Omental fat pad (tissue), 4 donors: ENCODE results near the gene PPP6R2. TPM values are rescaled to one million over a fixed set of nuclear protein-coding genes. Genes with fewer than 3 reads are reported as not detected.

Experiments
- ATAC-seq: fragments of 150-250 bp; one replicate; pipeline ENCODE4 v1.9.1; 2016; ENCODE audit warnings: mild to moderate bottlenecking, moderate library complexity; ENCODE audit not compliant: low FRiP score
- DNase-seq: peaks from one replicate; pipeline ENCODE4 v3.0.0-alpha.2; 2019; ENCODE audit warnings: low spot score
- total RNA-seq, 4 donors: library from RNA; depleted of rRNA; stranded (reverse); fragments of >200 nt; gene quantifications; one replicate each; pipeline ENCODE4 v1.1.0, GENCODE V29; 2016
- TF ChIP-seq, protein P1 (sequence below), 3 donors: fragments of 450-650 bp; IDR thresholded peaks; one replicate each; pipeline ENCODE4 v1.5.1; 2016 to 2017; ENCODE audit warnings: antibody characterized with exemption in 3 of 3, mild to moderate bottlenecking in 3 of 3, moderate library complexity in 2 of 3

PPP6R2 gene
- total RNA-seq, 4 donors from 2014 or later = 35.6 to 64.6 (median 41.7) TPM

DNA sequence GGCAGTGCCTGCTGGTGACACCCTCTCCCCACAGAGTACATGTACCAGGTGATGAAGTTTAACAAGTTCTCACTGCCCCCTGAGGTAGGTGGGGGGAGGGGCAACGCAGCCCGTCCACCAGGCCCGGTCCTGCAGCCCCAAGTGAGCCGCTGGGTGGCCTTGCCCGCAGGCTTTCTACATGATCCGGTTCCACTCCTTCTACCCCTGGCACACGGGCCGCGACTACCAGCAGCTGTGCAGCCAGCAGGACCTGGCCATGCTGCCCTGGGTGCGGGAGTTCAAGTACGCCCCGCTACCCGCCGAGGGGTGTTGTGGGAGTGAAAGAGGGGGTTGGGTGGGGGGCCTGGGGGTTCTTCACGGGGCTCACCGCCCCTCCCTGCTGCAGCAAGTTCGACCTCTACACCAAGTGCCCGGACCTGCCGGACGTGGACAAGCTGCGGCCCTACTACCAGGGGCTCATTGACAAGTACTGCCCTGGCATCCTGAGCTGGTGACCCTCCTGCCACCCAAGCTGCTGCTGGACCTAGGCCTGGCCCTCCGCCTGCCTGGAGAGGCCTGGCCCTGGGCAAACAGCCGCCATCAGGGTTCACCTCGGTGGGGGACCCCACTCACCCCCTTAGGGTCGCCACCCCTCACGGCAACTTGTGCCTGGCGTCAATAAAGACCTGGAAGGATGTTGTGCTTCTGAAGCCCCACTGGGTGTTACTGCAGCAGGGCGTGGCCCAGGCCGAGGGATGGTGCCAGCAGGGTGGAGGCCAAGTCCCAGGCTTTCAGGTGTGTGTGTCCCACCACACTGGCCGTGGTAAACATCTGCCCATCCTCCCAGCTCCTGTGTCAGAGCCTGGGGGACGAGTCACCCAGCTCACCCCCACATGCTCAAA is 146.5 kb downstream of the PPP6R2 start:
- no peak for DNase-seq
- TF ChIP-seq, protein P1, sequence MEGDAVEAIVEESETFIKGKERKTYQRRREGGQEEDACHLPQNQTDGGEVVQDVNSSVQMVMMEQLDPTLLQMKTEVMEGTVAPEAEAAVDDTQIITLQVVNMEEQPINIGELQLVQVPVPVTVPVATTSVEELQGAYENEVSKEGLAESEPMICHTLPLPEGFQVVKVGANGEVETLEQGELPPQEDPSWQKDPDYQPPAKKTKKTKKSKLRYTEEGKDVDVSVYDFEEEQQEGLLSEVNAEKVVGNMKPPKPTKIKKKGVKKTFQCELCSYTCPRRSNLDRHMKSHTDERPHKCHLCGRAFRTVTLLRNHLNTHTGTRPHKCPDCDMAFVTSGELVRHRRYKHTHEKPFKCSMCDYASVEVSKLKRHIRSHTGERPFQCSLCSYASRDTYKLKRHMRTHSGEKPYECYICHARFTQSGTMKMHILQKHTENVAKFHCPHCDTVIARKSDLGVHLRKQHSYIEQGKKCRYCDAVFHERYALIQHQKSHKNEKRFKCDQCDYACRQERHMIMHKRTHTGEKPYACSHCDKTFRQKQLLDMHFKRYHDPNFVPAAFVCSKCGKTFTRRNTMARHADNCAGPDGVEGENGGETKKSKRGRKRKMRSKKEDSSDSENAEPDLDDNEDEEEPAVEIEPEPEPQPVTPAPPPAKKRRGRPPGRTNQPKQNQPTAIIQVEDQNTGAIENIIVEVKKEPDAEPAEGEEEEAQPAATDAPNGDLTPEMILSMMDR (IDR thresholded peaks at IDR 0.05) = no peak
- no peak for ATAC-seq

DNA sequence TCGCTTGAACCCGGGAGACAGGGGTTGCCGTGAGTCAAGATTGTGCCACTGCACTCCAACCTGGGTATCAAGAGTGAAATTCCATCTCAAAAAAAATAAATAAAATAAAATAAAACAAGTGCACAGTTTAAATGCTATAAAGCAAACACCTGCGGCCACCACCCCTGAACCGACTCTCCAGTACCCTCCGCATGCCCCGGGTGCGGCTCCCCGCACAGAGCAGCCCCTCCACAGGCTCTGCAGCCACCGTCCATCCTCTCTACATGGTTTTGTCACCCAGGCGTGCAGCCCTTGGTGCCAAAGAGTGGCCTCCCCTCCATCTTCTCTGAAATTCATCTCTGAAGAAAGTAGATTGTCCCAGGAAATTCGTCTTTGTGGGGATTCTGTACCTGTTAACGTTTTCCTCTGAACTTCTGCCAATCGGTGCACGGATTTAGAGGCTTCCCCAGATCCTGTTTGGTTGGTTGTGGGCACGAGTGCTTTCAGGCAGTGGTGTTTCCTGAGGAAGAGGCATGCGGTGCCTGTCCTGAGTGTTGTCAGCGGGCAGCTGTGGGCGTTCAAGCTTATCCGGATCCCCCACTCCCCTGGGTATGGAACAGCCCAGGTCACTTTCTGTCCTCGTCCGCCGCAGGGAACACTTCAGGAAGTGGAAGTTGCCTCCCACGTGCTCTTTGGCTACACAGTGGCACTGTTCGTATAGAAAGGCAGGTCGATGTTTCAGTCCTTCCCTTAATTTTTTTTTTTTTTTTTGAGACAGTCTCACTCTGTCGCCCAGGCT is 147.6 kb downstream of the PPP6R2 start:
- ATAC-seq = no peak
- DNase-seq = no peak
- TF ChIP-seq, protein P1 (IDR thresholded peaks at IDR 0.05) = no peak

Other genes starting within 250 kb of the PPP6R2 start
- 1 to 10 TPM; 1.3 to 1.8 (median 1.6) TPM for gene PANX2, start 172.6 kb upstream of the PPP6R2 start, total RNA-seq
- gene TRABD, start 157.4 kb upstream of the PPP6R2 start, total RNA-seq = 10 to 100 TPM; 18.3 to 43.1 (median 28.4) TPM
- 10 to 100 TPM; 21.2 to 38.3 (median 31.9) TPM for gene SELENOO, start 142.3 kb upstream of the PPP6R2 start, total RNA-seq
- 10 to 100 TPM; 32.7 to 52.2 (median 33.5) TPM for gene TUBGCP6, start 98.3 kb upstream of the PPP6R2 start, total RNA-seq
- gene HDAC10, start 92.1 kb upstream of the PPP6R2 start, total RNA-seq = 10 to 100 TPM; 18.4 to 53.8 (median 23.6) TPM
- 10 to 100 TPM in 3 of 4 donors, 1 to 10 TPM in 1; 7.9 to 31.1 (median 17.8) TPM for gene MAPK12, start 81.6 kb upstream of the PPP6R2 start, total RNA-seq
- gene MAPK11, start 72.9 kb upstream of the PPP6R2 start, total RNA-seq = 10 to 100 TPM; 12.1 to 38.9 (median 20.4) TPM
- gene PLXNB2, start 35.7 kb upstream of the PPP6R2 start, total RNA-seq = 100 to 1,000 TPM in 3 of 4 donors, 10 to 100 TPM in 1; 91.4 to 130 (median 115) TPM
- 1 to 10 TPM; 2.2 to 3.1 (median 2.7) TPM for gene DENND6B, start 16.3 kb upstream of the PPP6R2 start, total RNA-seq
- 10 to 100 TPM; 37.5 to 66.8 (median 43.8) TPM for gene SBF1, start 131.7 kb downstream of the PPP6R2 start, total RNA-seq
- gene ADM2, start 138.2 kb downstream of the PPP6R2 start, total RNA-seq = under 1 TPM in 1 of 4 donors, not detected in 3; 0.12 TPM
- not detected for gene MIOX, start 143.5 kb downstream of the PPP6R2 start, total RNA-seq
- 10 to 100 TPM; 50.8 to 54.9 (median 51.7) TPM for gene LMF2, start 164.4 kb downstream of the PPP6R2 start, total RNA-seq
- 10 to 100 TPM; 27.7 to 48.2 (median 29.5) TPM for gene NCAPH2, start 164.9 kb downstream of the PPP6R2 start, total RNA-seq
- 10 to 100 TPM in 2 of 4 donors, 1 to 10 TPM in 2; 2.8 to 15.0 (median 9.2) TPM for gene SCO2, start 182.3 kb downstream of the PPP6R2 start, total RNA-seq
- 100 to 1,000 TPM in 3 of 4 donors, 10 to 100 TPM in 1; 47.9 to 212 (median 144) TPM for gene TYMP, start 186.7 kb downstream of the PPP6R2 start, total RNA-seq
- gene KLHDC7B, start 202.6 kb downstream of the PPP6R2 start, total RNA-seq = under 1 TPM in 1 of 4 donors, not detected in 3; 0.48 TPM
- gene SYCE3, start 219.6 kb downstream of the PPP6R2 start, total RNA-seq = not detected
- gene CPT1B, start 235.1 kb downstream of the PPP6R2 start, total RNA-seq = 10 to 100 TPM in 3 of 4 donors, 1 to 10 TPM in 1; 4.9 to 29.2 (median 10.8) TPM
- 10 to 100 TPM; 28.3 to 85.6 (median 34.9) TPM for gene CHKB, start 239.5 kb downstream of the PPP6R2 start, total RNA-seq